ENCODE results near the gene CTNNA3.

- TF ChIP-seq CTCF (IDR thresholded peaks at IDR 0.05; ENCODE audit: poor library complexity, severe bottlenecking) (no peak), EZH2 (IDR thresholded peaks at IDR 0.05; ENCODE audit: borderline replicate concordance, insufficient read depth, low read length, poor library complexity, severe bottlenecking) (no peak), REST (IDR thresholded peaks at IDR 0.05; ENCODE audit: borderline replicate concordance) (no peak)
Measured at GRCh38 chr10:67033878-67034277, 662.1 kb downstream of the CTNNA3 start.
